SIG-M5 treated with dmso at 0.1 percent for 504 hours (cell line): ENCODE results near the gene TBC1D28.
"Not testable (repeated sequence)": the region's sequence is repeated elsewhere in the genome, so short reads cannot be mapped to it uniquely, and the experiment has no call there.

Source experiments
- DNase-seq: peaks from one replicate; lab custom pipeline; 2025; ENCODE audit not compliant: unreplicated experiment; lab: John Stamatoyannopoulos, UW

The TBC1D28 gene

DNA sequence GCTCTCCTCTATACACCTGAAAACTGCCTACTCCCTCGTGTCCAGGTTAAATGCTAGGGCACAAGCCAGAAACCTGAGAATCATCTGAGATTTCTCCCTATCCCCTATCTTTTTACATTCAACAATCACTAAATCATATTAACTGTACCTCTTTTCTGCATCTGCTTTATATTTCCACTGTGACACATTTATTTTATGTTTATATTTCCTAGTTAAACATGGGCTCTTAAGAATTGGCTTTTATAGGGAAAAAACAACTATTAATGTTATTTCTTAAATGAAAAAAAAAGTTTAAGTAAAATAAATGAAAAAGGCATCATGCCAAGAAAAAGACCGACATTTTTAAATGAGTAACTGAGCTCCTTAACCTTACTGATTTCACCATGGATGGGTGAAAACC lies 26.6 kb downstream of the TBC1D28 start:
- DNase-seq, result not testable (repeated sequence)

DNA sequence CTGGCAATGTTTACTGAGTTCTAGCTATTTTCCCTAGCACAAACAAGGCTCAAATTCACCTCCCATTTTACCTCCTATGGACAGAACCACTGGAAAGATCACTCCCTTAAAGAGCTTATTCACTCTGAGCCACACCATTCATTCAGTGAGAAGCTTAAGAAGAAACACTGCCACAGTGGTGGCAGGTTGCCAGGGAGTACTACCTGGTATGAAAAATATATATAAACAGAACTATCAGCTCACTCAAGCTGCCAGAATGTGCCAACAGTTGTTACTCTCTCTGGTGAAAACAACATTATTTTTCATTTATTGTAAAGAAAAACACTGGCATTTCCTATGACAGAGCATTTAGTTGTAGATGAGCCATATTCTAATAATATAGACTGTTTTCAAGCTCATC lies 31.2 kb downstream of the TBC1D28 start:
- not testable (repeated sequence) for DNase-seq

- not testable (repeated sequence) for DNase-seq
Observed at GRCh38 chr17:18593138-18593537, 51.1 kb downstream of the TBC1D28 start.
